Astrocyte of the spinal cord (primary cell): ENCODE results near the gene FRMD5.
A peak's percentile ranks its signal among the peaks of the same experiment; 100 is the strongest.

Experiments
- DNase-seq: peaks from one replicate; pipeline ENCODE4 v3.0.0; 2011; ENCODE audit warnings: low read depth, low spot score
- H3K4me3 ChIP-seq: 2 replicates; pipeline ENCODE4 v1.5.1; 2011; ENCODE audit warnings: low read depth, mild to moderate bottlenecking, low read length, moderate library complexity
- in situ Hi-C: cut with HindIII; loops from 2 replicates; pipeline ENCODE4 v1.10.0; 2017; ENCODE audit warnings: low sequenced_read_pairs
- TF ChIP-seq, protein P1 (sequence below): IDR thresholded peaks from 2 replicates; pipeline ENCODE4 v1.5.1; 2012; ENCODE audit warnings: low read depth, mild to moderate bottlenecking, low read length, inconsistent platforms

Gene FRMD5

DNA sequence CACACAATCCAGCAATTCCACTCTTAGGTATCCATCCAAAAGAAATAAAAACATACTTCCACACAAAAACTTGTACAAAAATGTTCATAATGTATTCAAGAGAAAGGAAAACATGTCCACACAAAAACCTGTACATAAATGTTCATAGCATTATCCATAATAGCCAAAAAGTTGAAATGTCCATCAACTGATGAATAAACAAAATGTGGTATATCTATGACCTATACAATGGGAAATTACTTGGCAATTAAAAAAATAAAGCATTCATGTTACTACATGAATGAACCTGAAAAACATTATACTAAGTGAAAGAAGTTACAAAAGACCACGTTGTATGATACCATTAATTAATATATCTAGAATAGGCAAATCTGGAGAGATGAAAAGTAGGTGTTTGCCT lies 17.9 kb downstream of the FRMD5 start:
- no peak for DNase-seq
- H3K4me3 ChIP-seq: no peak overlapping the region
- TF ChIP-seq, protein P1, sequence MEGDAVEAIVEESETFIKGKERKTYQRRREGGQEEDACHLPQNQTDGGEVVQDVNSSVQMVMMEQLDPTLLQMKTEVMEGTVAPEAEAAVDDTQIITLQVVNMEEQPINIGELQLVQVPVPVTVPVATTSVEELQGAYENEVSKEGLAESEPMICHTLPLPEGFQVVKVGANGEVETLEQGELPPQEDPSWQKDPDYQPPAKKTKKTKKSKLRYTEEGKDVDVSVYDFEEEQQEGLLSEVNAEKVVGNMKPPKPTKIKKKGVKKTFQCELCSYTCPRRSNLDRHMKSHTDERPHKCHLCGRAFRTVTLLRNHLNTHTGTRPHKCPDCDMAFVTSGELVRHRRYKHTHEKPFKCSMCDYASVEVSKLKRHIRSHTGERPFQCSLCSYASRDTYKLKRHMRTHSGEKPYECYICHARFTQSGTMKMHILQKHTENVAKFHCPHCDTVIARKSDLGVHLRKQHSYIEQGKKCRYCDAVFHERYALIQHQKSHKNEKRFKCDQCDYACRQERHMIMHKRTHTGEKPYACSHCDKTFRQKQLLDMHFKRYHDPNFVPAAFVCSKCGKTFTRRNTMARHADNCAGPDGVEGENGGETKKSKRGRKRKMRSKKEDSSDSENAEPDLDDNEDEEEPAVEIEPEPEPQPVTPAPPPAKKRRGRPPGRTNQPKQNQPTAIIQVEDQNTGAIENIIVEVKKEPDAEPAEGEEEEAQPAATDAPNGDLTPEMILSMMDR: no peak
- in situ Hi-C loops: no loop called here

DNA sequence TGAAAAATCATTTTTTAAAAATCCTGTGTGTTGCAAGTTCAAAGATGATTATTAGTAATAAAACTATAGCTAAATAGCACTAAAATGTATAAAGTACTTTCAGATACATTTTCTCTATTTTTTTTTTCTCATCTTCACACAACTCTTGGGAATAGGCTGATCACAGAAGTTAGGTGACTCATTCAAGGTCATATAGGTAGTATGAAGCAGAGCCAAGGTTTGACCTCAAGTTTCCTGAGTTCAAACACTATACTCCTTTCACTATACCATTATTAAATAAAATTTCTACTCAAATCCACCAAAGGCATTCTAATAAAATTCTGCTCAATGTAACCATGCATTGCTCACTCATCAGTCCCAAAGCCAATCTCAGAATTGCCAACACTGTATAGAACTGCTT lies 21.3 kb downstream of the FRMD5 start:
- in situ Hi-C loops: no loop called here
- DNase-seq: no peak
- H3K4me3 ChIP-seq: no peak overlapping the region
- TF ChIP-seq, protein P1: no peak

DNA sequence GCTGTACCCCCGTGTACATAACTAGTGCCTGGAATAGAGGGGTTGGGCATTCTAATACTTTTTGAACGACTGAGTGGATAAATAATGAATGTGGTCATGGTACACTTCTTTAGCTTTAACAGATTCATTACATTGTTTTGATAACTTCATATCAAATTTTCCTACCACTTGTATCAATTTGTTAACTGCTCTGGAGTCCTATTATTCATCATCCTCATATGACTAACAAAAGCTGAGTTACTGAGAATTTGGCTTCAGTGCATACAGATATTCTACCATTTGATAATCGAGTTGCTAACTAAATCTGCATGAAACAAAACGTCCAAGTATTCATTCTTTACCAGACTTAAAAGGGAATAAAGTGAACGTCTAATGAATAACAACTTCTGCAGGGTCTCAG lies 31.7 kb downstream of the FRMD5 start:
- DNase-seq: no peak
- H3K4me3 ChIP-seq: no peak overlapping the region
- in situ Hi-C loops: no loop called here
- TF ChIP-seq, protein P1: no peak

GRCh38 chr15:44160796-44161195 lies 34.3 kb downstream of the FRMD5 start:
- in situ Hi-C loops: no loop called here
- DNase-seq: no peak
- H3K4me3 ChIP-seq: no peak overlapping the region
- TF ChIP-seq, protein P1: no peak

DNA sequence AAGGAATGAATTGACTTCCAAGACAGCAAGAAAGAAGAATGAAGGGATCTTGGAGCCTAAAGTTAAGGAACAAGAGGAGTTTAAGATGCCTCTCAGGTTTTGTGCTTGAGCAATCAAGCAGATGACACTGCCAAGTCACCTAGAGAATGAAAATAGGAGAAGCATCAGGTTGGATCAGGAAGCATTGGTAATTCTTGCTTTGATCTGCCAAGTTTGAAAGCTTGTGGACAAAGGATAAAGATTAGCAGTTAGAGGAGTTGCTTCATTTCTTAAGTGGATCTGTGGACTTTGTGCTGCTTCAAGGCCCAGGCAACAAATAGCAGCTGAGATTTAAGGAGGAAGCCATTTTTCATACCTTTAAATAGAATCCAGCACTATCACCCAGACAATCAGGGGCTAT lies 35.6 kb downstream of the FRMD5 start:
- in situ Hi-C loops: no loop called here
- DNase-seq: no peak

GRCh38 chr15:44158111-44158510 lies 37.0 kb downstream of the FRMD5 start:
- H3K4me3 ChIP-seq: no peak overlapping the region
- TF ChIP-seq, protein P1: no peak
- no peak for DNase-seq
- in situ Hi-C loops: no loop called here

More for the DNA sequence above, 35.6 kb downstream of the FRMD5 start:
- no peak overlapping the region for H3K4me3 ChIP-seq
- TF ChIP-seq, protein P1: no peak

- no peak overlapping the region for H3K4me3 ChIP-seq
- peak; percentile 96 for DNase-seq
- TF ChIP-seq, protein P1: no peak
- in situ Hi-C loops: no loop called here
These were observed 37.4 kb downstream of the FRMD5 start for GRCh38 chr15:44157679-44158078.
